ENCODE results near the gene SENP1. TPM values are rescaled to one million over a fixed set of nuclear protein-coding genes. Genes with fewer than 3 reads are reported as not detected.

The SENP1 gene
- total and polyA plus RNA-seq, 2 experiments from 2014 or later = 8.6 to 27.7 TPM

- peaks cover 100% of the 10 kb centered on the region for H3K27me3 Mint-ChIP-seq (ENCODE audit: insufficient read depth, low read depth, poor library complexity)
- Histone ChIP-seq H2AFZ (no peak overlapping the region), H3K9me2 (ENCODE audit: insufficient read depth) (no peaks in the 10 kb centered on the region), H3K4me1 (ENCODE audit: insufficient read depth) (no peaks in the 10 kb centered on the region), H3K36me3 (ENCODE audit: insufficient read depth) (no peaks in the 10 kb centered on the region), H3K4me2 (no peak overlapping the region), H4K20me1 (replicated peaks; ENCODE audit: insufficient read depth) (peaks cover 9% of the 10 kb centered on the region), H3K79me2 (replicated peaks; ENCODE audit: insufficient read depth) (no peaks in the 10 kb centered on the region), H3K27ac (ENCODE audit: low read depth) (no peak overlapping the region), H3F3A (replicated peaks; ENCODE audit: low read depth) (no peaks in the 10 kb centered on the region), H3K27me3 (ENCODE audit: insufficient read depth) (peaks cover 100% of the 10 kb centered on the region), H3K4me3 (no peak overlapping the region)
- no peaks in the 10 kb centered on the region for H3K9me3 Mint-ChIP-seq
- H3K4me3 Mint-ChIP-seq = no peak overlapping the region
- TF ChIP-seq ETS1 (IDR thresholded peaks at IDR 0.05) (no peak), NANOG (IDR thresholded peaks at IDR 0.05; ENCODE audit: borderline replicate concordance) (no peak), REST (IDR thresholded peaks at IDR 0.05; ENCODE audit: unreplicated experiment) (no peak), STAT1 (IDR thresholded peaks at IDR 0.05; ENCODE audit: unreplicated experiment) (no peak), ZNF331 (CRISPR knock-in tag; IDR thresholded peaks at IDR 0.05; ENCODE audit: low read depth) (no peak), EZH2phosphoT487 (IDR thresholded peaks at IDR 0.05; ENCODE audit: unreplicated experiment) (no peak), CREB1 (CRISPR knock-in tag; IDR thresholded peaks at IDR 0.05; ENCODE audit: low read depth) (no peak), ZNF114 (CRISPR knock-in tag; IDR thresholded peaks at IDR 0.05) (no peak), ZNF462 (CRISPR knock-in tag; IDR thresholded peaks at IDR 0.05) (no peak), CTCF (conservative IDR thresholded peaks at IDR 0.05; ENCODE audit: low read depth in 2 of 2) (no peak), POLR2AphosphoS5 (IDR thresholded peaks at IDR 0.05; ENCODE audit: low read depth) (no peak), EZH2 (IDR thresholded peaks at IDR 0.05; ENCODE audit: low read depth, unreplicated experiment) (no peak), JUNB (IDR thresholded peaks at IDR 0.05; ENCODE audit: unreplicated experiment) (no peak)
- ATAC-seq (no peak), DNase-seq (ENCODE audit: low spot score) (no peak)
- no peak overlapping the region for H3K27ac Mint-ChIP-seq
- no peaks in the 10 kb centered on the region for H3K4me1 Mint-ChIP-seq
- H3K36me3 Mint-ChIP-seq (ENCODE audit: low read depth) = no peaks in the 10 kb centered on the region
Measured at GRCh38 chr12:48015129-48015528, 90.8 kb downstream of the SENP1 start.
